ENCODE measurements around the gene LGR6. TPM values are rescaled to one million over a fixed set of nuclear protein-coding genes. Genes with fewer than 3 reads are reported as not detected.
A peak's percentile ranks its signal among the peaks of the same experiment; 100 is the strongest.
"Not testable (repeated sequence)": the region's sequence is repeated elsewhere in the genome, so short reads cannot be mapped to it uniquely, and the experiment has no call there.

The LGR6 gene
- polyA plus RNA-seq, 3 donors = 0.86 to 1.1 (median 1.0) TPM

- no peak for DNase-seq
Observed at GRCh38 chr1:202173993-202174392, 19.6 kb upstream of the LGR6 start.

- DNase-seq = no peak
Observed at GRCh38 chr1:202176949-202177927, 16.4 kb upstream of the LGR6 start.

- no peak for DNase-seq
Observed at GRCh38 chr1:202179828-202180750, 13.5 kb upstream of the LGR6 start.

DNA sequence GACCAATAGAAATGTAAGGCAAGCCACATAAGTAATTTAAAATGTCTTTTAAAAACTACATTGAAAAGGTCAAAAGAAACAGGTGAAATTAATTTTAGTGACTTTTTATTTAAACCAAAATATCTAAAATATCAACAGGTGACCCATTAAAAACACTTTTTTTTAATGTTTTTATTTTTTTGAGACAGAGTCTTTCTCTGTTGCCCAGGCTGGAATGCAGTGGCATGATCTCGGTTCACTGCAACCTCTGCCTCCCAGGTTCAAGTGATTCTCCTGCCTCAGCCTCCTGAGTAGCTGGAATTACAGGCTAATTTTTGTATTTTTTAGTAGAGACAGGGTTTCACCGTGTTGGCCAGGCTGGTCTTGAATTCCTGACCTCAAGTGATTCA lies 12.9 kb upstream of the LGR6 start:
- not testable (repeated sequence) for DNase-seq

DNA sequence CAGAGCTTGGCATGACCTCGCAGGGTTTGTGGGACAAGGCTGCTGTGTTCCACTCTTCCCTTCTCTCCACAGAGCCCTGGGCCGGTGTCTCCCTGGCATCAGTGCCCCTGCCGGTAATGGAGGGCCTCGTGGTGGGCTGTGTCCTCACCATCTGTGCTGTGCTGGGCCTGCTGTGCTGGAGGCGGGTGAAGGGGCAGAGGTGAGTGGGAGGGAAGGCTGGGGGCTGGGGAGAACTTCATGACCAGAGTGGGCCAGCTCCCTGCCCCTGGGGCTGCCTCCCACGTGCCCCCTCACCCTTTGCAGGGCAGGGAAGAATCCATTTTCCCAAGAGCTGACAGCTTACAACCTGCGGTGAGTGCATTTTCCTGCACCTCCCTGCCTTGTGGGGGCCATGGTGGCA lies 12.0 kb upstream of the LGR6 start:
- DNase-seq = no peak

GRCh38 chr1:202182040-202182877 lies 11.3 kb upstream of the LGR6 start:
- DNase-seq = no peak

DNA sequence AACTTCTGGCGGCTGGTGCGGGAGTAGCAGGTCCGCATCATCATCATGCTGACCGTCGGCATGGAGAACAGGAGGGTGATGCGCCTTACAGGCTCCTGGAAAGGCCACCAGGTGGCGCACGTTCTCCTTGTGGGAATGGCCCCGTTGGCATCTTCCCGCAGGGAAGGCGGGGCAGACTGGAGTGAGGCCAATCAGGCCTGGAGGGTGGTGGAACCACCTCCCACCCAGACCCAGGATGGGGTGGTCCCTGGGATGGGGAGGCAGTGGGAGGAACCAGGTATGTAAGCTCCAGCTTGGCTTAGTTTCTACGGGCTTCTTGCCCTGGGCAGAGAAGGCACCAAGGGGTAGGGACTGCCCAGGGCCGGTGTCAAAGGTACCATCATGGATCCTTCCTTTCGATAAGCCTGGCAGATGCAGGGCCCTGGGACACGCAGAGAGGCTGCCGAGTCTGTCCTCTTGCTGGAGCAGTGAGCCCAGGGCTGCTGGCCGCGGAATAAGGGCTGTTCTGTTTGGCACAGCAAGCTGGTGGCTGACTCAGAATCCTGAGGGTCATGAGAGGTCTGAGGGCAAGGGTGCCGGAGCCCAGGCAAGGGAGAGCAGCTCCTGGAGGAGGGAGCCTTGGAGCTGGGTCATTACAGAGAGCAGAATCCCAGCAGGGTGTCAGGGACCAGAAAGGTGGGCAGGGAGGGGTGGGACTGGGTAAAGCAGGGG lies 8.7 kb upstream of the LGR6 start:
- peak; percentile 86 for DNase-seq

- DNase-seq = no peak
Observed at GRCh38 chr1:202186327-202186726, 7.3 kb upstream of the LGR6 start.

DNA sequence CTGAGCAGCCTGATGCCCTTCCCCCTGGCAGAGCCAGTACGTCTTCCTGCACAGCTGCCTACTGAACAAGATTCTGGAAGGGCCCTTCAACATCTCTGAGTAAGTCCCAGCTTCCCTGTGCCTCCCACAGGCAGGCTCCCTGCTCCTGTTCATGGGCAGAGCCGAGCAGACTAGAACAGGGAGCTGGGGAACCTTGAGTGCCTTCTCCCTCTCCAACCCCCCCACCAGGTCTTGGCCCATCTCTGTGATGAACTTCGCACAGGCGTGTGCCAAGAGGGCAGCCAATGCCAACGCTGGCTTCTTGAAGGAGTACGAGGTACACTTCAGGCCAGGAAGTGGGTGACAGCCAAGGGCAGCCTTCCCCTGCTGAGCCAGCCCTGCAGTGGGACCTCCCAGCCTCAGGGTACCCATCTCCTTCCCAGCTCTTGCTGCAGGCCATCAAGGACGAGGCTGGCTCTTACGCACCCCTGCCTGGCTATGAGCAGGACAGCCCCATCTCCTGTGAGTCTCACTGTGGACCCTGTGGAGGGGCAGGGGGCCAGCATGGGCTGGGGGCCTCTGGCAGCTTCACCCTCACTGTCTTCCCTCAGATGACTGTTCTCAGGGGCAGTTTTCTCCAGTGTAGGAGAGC lies 6.4 kb upstream of the LGR6 start:
- no peak for DNase-seq

DNA sequence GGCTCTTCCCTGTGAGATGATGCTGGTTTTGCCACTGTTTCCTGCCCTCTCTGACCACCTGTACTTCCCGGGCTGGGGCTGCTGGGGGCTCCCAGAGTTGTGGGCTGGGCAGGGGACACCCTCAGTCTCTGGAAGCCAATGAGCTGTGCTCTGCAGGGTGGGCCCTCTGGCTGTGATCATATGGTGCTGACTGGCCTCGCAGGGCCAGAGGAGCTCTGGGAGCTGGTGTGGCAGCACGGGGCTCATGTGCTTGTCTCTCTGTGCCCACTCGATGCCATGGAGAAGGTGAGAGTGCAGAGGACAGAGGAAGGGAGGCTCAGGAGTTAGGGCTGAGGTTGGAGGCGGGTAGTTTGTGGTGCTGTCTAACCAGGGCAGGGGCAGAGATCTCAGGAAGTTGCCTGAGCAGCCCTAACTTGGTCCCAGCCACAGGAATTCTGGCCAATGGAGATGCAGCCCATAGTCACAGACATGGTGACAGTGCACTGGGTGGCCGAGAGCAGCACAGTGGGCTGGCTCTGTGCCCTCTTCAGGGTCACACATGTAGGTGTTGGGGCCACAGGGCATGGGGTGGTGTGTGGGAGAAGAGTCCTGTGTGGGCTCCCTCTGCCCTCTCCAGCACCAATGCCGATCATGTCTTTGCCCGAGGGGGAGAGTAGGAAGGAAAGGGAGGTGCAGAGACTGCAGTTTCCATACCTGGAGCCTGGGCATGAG lies 5.7 kb upstream of the LGR6 start:
- no peak for DNase-seq

DNA sequence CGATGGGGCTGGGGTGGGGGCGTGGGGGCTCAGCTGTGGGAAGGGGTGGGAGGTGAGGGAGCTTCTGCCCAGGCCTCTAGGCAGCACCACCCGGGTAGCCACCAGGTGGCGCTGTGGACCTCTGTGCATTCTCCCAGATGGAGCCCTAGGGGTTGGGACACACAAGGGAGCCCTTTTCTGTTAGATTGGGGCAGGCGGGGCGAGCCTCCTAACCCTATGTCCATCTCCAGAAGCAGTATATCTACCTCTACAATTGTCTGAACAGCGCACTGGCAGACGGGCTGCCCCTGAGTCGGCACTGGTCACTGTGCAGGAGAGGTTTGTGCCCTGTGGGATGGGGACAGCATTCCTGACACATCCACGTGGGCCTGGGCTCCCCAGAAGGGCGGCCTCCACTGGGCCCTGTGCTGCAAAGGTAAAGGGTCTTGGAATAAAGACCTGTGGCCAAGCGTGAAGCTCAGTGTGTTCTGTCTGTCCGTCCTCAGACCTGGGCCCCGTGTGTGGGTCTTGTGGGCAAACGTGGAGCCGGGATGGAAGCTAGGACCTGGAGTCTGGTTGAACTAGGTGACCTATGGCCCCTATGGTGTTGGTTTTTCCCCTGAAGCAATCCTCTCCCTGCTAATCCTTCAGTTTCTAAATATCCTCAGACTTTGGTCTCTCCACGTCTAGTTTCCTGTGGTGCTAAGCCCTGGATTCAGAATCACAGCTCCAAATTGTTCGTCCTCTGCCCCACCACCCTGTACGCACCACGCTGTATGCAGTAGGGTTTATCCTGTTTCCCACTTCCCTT lies 4.4 kb upstream of the LGR6 start:
- no peak for DNase-seq

DNA sequence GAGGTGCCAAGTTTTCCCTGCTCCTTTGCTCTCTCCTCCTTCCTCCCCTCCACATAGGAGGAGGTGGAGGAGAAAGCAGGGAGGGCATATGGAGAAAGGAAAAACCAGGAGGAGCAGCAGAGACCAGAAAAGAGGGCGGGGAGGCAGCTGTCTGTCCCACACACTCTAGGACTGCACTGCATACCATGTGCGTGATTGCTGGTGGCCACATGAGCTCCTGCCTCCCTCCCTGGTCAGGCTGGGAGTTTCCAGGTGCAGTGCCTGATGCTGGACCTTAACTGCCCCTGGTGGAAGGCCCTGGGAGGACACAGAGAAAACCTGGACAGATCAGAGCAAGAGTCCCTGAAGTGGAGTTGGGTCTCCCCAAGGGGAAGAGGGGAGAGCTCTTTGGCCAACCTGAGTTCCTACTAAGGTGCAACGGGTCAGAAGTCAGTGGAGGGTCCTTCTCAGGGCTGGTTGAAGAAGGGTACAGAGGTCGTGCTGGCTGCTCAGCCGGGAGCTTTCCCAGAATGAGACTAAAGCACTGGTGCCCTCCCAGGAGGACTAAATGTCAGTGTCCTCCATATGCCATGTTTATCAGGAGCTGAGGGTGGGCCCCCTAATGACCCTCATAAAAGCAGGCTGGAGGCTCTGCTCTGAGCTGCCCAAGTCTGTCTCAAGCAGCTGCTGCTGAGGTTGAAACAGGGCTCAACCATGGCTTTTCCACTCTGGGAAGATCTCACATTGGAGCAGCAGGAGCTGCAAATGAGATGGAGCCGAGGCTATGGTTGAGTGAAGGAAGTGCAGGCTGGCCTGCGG lies 3.5 kb upstream of the LGR6 start:
- no peak for DNase-seq

- DNase-seq = not testable (repeated sequence)
Observed at GRCh38 chr1:202191391-202191790, 2.2 kb upstream of the LGR6 start.

GRCh38 chr1:202192770-202193613 lies 607 bp upstream of the LGR6 start:
- DNase-seq = peak; percentile 41

GRCh38 chr1:202194328-202194648 lies 689 bp downstream of the LGR6 start:
- no peak for DNase-seq

DNA sequence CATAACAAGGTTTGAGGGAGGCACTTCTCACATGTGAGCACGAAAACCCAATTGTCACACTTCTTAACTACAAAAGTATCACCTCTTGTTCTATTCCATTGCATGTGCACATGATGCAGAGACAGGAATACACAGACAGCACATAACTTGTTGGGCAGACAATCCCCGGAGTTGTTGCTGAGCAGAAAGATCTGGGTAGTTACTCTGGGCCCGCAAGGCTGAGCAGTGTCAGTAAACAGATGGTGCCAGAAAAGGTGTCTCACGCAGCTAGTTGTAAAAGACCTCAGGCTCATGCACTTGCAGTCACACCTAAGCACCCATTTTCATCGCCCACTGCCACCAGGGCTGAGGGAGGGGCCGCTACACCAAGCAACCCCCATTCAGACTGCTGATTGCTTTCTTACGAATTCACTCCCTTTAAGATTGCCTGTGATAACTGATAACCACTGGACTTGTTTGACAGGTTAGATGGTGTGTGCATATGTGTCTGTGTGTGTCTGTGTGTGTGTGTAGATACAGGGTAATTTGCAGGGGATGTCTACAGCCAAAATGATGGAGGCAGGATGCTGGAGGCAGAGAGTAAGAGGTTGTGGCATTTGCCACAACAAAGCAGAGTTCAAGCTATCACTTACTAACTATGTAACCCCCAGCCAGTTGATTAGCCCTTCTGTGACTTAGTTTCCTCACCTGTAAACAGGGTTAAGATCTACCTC lies 4.2 kb downstream of the LGR6 start:
- no peak for DNase-seq

DNA sequence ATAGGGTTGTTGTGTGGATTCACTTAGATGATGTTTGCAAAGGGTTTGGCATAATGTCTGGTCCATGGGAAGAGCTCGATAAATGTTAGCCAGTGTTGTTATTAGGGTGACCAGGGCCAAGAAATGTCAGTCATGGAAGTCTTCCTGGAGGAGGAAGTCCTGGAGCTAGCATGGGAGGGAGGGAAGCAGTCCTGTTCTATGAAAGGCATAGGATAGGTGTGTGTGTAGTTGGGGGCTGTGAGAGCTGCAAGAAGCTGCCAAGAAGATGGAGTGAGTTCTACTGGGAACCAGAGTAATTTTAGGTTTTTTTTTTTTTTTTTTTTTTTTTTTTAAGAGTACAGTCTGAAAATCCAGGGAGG lies 4.7 kb downstream of the LGR6 start:
- DNase-seq = no peak

Measured in renal pelvis (tissue), 4 donors.